ENCODE data around the gene OBSCN. TPM values are rescaled to one million over a fixed set of nuclear protein-coding genes. Genes with fewer than 3 reads are reported as not detected.
A peak's percentile ranks its signal among the peaks of the same experiment; 100 is the strongest.

OBSCN gene
- total and polyA plus RNA-seq, 2 of the 13 experiments (the other 11 are each of a cell fraction or from before 2014, with no cell fraction given), result 0.20 TPM

DNA sequence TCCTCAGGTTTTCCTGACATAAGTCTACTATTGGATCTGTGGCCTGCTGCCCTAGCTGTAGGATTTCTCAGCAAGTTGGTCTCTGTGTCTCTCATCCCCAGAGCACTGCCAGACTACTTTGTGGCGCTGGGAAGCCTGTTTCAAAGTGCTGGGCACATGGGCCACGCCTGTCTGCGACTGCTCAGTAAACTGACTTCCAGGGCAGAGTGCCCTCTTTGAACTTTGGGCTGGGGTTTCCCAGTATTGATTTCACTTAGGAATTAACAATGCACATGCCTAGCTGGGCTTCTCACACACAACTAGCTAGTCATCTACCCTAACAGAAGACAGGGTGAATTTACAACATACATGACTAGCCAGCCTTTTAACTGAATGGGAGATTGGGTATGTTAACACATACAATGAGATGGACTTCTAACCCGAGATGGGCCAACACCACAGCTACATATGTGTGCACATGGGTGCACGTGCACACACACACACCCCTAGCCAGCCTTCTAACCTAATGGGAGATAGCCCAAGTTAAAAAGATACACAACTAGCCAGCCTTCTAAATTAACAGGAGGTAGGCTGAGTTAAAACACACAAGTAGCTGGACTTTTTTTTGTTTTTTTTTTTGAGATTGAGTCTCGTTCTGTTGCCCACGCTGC is 215.7 kb downstream of the OBSCN start (continued):
- TF ChIP-seq, protein P1, sequence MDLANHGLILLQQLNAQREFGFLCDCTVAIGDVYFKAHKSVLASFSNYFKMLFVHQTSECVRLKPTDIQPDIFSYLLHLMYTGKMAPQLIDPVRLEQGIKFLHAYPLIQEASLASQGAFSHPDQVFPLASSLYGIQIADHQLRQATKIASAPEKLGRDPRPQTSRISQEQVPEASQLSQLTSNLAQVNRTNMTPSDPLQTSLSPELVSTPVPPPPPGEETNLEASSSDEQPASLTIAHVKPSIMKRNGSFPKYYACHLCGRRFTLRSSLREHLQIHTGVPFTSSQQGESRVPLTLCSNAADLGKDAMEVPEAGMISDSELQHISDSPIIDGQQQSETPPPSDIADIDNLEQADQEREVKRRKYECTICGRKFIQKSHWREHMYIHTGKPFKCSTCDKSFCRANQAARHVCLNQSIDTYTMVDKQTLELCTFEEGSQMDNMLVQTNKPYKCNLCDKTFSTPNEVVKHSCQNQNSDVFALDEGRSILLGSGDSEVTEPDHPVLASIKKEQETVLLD (CRISPR knock-in tag; IDR thresholded peaks at IDR 0.05; ENCODE audit: low read depth), result no peak
- TF ChIP-seq SCMH1 (CRISPR knock-in tag; IDR thresholded peaks at IDR 0.05; ENCODE audit: borderline replicate concordance), result no peak
- peak; percentile 41; the same call in 1 of the 2 replicates for TF ChIP-seq NCOA2 (CRISPR knock-in tag; IDR thresholded peaks at IDR 0.05)
- TF ChIP-seq ZNF451 (CRISPR knock-in tag; IDR thresholded peaks at IDR 0.05), result no peak
- no peak for TF ChIP-seq KDM5B (CRISPR knock-in tag; IDR thresholded peaks at IDR 0.05; ENCODE audit: borderline replicate concordance)

GRCh38 chr1:228424685-228425660 is 217.1 kb downstream of the OBSCN start:
- H4K20me1 ChIP-seq (ENCODE audit: insufficient read depth, low read length), result no peaks in the 10 kb centered on the region
- intact Hi-C loops (cut with micrococcal nuclease; ENCODE audit: unreplicated experiment), result no loop called here
- no peak for DNase-seq (ENCODE audit: low spot score)
- TF ChIP-seq, protein P2, sequence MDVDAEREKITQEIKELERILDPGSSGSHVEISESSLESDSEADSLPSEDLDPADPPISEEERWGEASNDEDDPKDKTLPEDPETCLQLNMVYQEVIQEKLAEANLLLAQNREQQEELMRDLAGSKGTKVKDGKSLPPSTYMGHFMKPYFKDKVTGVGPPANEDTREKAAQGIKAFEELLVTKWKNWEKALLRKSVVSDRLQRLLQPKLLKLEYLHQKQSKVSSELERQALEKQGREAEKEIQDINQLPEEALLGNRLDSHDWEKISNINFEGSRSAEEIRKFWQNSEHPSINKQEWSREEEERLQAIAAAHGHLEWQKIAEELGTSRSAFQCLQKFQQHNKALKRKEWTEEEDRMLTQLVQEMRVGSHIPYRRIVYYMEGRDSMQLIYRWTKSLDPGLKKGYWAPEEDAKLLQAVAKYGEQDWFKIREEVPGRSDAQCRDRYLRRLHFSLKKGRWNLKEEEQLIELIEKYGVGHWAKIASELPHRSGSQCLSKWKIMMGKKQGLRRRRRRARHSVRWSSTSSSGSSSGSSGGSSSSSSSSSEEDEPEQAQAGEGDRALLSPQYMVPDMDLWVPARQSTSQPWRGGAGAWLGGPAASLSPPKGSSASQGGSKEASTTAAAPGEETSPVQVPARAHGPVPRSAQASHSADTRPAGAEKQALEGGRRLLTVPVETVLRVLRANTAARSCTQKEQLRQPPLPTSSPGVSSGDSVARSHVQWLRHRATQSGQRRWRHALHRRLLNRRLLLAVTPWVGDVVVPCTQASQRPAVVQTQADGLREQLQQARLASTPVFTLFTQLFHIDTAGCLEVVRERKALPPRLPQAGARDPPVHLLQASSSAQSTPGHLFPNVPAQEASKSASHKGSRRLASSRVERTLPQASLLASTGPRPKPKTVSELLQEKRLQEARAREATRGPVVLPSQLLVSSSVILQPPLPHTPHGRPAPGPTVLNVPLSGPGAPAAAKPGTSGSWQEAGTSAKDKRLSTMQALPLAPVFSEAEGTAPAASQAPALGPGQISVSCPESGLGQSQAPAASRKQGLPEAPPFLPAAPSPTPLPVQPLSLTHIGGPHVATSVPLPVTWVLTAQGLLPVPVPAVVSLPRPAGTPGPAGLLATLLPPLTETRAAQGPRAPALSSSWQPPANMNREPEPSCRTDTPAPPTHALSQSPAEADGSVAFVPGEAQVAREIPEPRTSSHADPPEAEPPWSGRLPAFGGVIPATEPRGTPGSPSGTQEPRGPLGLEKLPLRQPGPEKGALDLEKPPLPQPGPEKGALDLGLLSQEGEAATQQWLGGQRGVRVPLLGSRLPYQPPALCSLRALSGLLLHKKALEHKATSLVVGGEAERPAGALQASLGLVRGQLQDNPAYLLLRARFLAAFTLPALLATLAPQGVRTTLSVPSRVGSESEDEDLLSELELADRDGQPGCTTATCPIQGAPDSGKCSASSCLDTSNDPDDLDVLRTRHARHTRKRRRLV (CRISPR knock-in tag; IDR thresholded peaks at IDR 0.05), result no peak
- peak; percentile 54; the same call in 1 of the 2 replicates for TF ChIP-seq CEBPG (CRISPR knock-in tag; IDR thresholded peaks at IDR 0.05)
- peak; percentile 89 for TF ChIP-seq CEBPB (IDR thresholded peaks at IDR 0.05; ENCODE audit: borderline replicate concordance, low read depth, low read length)
- FAIRE-seq, result no peak
- no peak overlapping the region for H3K4me2 ChIP-seq (ENCODE audit: low read depth, low read length)
- no peak overlapping the region for H3K4me3 ChIP-seq (replicated peaks in 1 of 3; ENCODE audit: insufficient read depth in 1 of 3, low read depth in 2 of 3, low read length in 3 of 3)
- H3K27me3 ChIP-seq (ENCODE audit: control insufficient read depth in 1 of 2, insufficient read depth in 2 of 2, low read length in 2 of 2), result peaks cover 0 to 15% of the 10 kb centered on the region in 2 experiments; a peak in 3 of 5 replicates
- no peak overlapping the region for H3K9ac ChIP-seq (ENCODE audit: insufficient read depth, low read depth, low read length)
- ATAC-seq, result no peak
- ChIA-PET CTCF (ENCODE audit: low intra/inter-chr PET ratio, low total read pairs) (no interaction called here), POLR2A (interaction anchor here (1.5 to 2.3 kb wide), 2 partner anchors 19 to 28 kb away, joined by 4 to 13 read pairs; partner anchors contain the start of gene TRIM11)
- no TSS peak for BruUV-seq (replicated peaks)
- peaks cover 31% of the 10 kb centered on the region for H3K4me1 ChIP-seq (ENCODE audit: insufficient read depth, low read length)
- no peaks in the 10 kb centered on the region for H3K79me2 ChIP-seq (ENCODE audit: insufficient read depth, low read length)
- H2AFZ ChIP-seq (ENCODE audit: low read length), result no peak overlapping the region
- H3K27ac ChIP-seq (ENCODE audit: extremely low read length, insufficient read depth, low read length), result no peak overlapping the region
- in situ Hi-C loops (cut with HindIII; ENCODE audit: extremely low pct_ligation_motif_present, low pct_unique_long_range_greater_than_20kb), result no loop called here
- no peaks in the 10 kb centered on the region for H3K36me3 ChIP-seq (replicated peaks in 1 of 2; ENCODE audit: control insufficient read depth in 1 of 2, insufficient read depth in 2 of 2, low read length in 2 of 2)
- 95% methylated on average over 24 of the region's 62 CpGs for WGBS (ENCODE audit: low lambda C conversion rate)
- H3K9me3 ChIP-seq (ENCODE audit: low read length), result no peaks in the 10 kb centered on the region
